OCI-LY1 (cell line): ENCODE measurements around the gene HSD17B14.
A peak's percentile ranks its signal among the peaks of the same experiment; 100 is the strongest.
"Not testable (repeated sequence)": the region's sequence is repeated elsewhere in the genome, so short reads cannot be mapped to it uniquely, and the experiment has no call there.

Source experiments
- H2AFZ ChIP-seq: fragments of 200-600 bp; sonication (generic), shearing (Covaris generic); 2 replicates; pipeline ENCODE4 v1.6.0; 2014; ENCODE audit warnings: antibody characterized with exemption, mild to moderate bottlenecking, low read length
- H3F3A ChIP-seq: fragments of 200-600 bp; sonication (generic), shearing (Covaris generic); 2 replicates; pipeline ENCODE4 v1.6.0; 2014; ENCODE audit warnings: mild to moderate bottlenecking, antibody characterized with exemption, low read length, moderate library complexity; ENCODE audit not compliant: insufficient read depth
- H3K27ac ChIP-seq: fragments of 200-600 bp; sonication (generic); 2 replicates; pipeline ENCODE4 v1.5.1; 2014; ENCODE audit warnings: low read length, mixed run types, mild to moderate bottlenecking, low read depth; ENCODE audit not compliant: poor library complexity, severe bottlenecking
- H3K27me3 ChIP-seq: fragments of 200-600 bp; sonication (generic); 2 replicates; pipeline ENCODE4 v1.6.0; 2014; ENCODE audit warnings: antibody characterized with exemption, mild to moderate bottlenecking, low read length, moderate library complexity; ENCODE audit not compliant: insufficient read depth
- H3K36me3 ChIP-seq: fragments of 200-600 bp; sonication (generic); 2 replicates; pipeline ENCODE4 v1.6.1; 2014; ENCODE audit warnings: mild to moderate bottlenecking, antibody characterized with exemption, low read length, moderate library complexity, mixed read lengths; ENCODE audit not compliant: insufficient read depth
- H3K4me1 ChIP-seq: fragments of 200-600 bp; sonication (generic); 2 replicates; pipeline ENCODE4 v1.5.1; 2014; ENCODE audit warnings: mild to moderate bottlenecking, low read length, moderate library complexity; ENCODE audit not compliant: insufficient read depth, severe bottlenecking
- H3K4me2 ChIP-seq: fragments of 200-600 bp; sonication (generic), shearing (Covaris generic); 2 replicates; pipeline ENCODE4 v1.6.1; 2014; ENCODE audit warnings: low read length
- H3K4me3 ChIP-seq: fragments of 200-600 bp; sonication (generic); 2 replicates; pipeline ENCODE4 v1.5.1; 2014; ENCODE audit warnings: low read length, low read depth, mild to moderate bottlenecking, mixed read lengths; ENCODE audit not compliant: poor library complexity, severe bottlenecking
- H3K79me2 ChIP-seq: fragments of 200-600 bp; shearing (Covaris generic); 2 replicates; pipeline ENCODE4 v1.6.1; 2016; ENCODE audit warnings: mixed run types, low read length, mixed read lengths; ENCODE audit not compliant: insufficient read depth
- H3K9ac ChIP-seq: fragments of 200-600 bp; sonication (generic), shearing (Covaris generic); 2 replicates; pipeline ENCODE4 v1.6.1; 2014; ENCODE audit warnings: mild to moderate bottlenecking, low read length, mixed read lengths
- H3K9me2 ChIP-seq: fragments of 200-600 bp; sonication (generic), shearing (Covaris generic); 2 replicates; pipeline ENCODE4 v1.6.1; 2014; ENCODE audit warnings: low read depth, mild to moderate bottlenecking, low read length, mixed read lengths
- H3K9me3 ChIP-seq: fragments of 200-600 bp; shearing (Covaris generic); 2 replicates; pipeline ENCODE4 v1.6.1; 2014; ENCODE audit warnings: low read length, mixed read lengths
- H4K20me1 ChIP-seq: fragments of 200-600 bp; sonication (generic), shearing (Covaris generic); 2 replicates; pipeline ENCODE4 v1.6.0; 2016; ENCODE audit warnings: mild to moderate bottlenecking, low read length; ENCODE audit not compliant: insufficient read depth
- CTCF ChIP-seq: fragments of 200-600 bp; sonication (generic), shearing (Covaris generic); IDR thresholded peaks from 2 replicates; pipeline ENCODE4 v1.5.1; 2017; ENCODE audit warnings: mild to moderate bottlenecking, antibody characterized with exemption, low read length, moderate library complexity, mixed read lengths
- EZH2 ChIP-seq: fragments of 200-600 bp; sonication (generic), shearing (Covaris generic); IDR thresholded peaks from 2 replicates; pipeline ENCODE4 v1.8.0; 2017; ENCODE audit warnings: borderline replicate concordance, mixed run types, mild to moderate bottlenecking, antibody characterized with exemption, low read length, moderate library complexity, mixed read lengths

Gene HSD17B14

GRCh38 chr19:48872182-48872883, 36.0 kb upstream of the HSD17B14 start, which contains the start of gene PPP1R15A:
Gene PPP1R15A (plus strand): TSS chr19:48872421. CDS start chr19:48873234, 813 bp downstream.
- H2AFZ ChIP-seq: no peak within 1 kb of the TSS
- H3F3A ChIP-seq: no peaks in the 10 kb centered on the region

GRCh38 chr19:48871471-48872181, 35.3 kb upstream of the HSD17B14 start:
- H3K9me3 ChIP-seq, H3K9me2 ChIP-seq, H2AFZ ChIP-seq, H3F3A ChIP-seq, H3K36me3 ChIP-seq, H3K79me2 ChIP-seq, H4K20me1 ChIP-seq, H3K27ac ChIP-seq: not testable (repeated sequence)
- Histone ChIP-seq H3K9ac (peak overlapping the region; percentile 49; the same call in 1 of the 2 replicates), H3K4me3 (peak overlapping the region; percentile 90), H3K4me2 (peak overlapping the region; percentile 92), H3K27me3 (peaks cover 20% of the 10 kb centered on the region), H3K4me1 (peaks cover 37% of the 10 kb centered on the region)

More at GRCh38 chr19:48872182-48872883, 36.0 kb upstream of the HSD17B14 start, which contains the start of gene PPP1R15A:
- Histone ChIP-seq H3K27me3 (peaks cover 13% of the 10 kb centered on the region), H3K4me2 (peak within 1 kb of the TSS; percentile 92), H3K4me3 (peak within 1 kb of the TSS; percentile 90), H3K36me3 (peaks cover 6% of the 10 kb centered on the region; the same call in 1 of the 2 replicates), H3K9me2 (no peaks in the 10 kb centered on the region), H3K9me3 (no peaks in the 10 kb centered on the region), H4K20me1 (no peaks in the 10 kb centered on the region), H3K79me2 (no peaks in the 10 kb centered on the region), H3K9ac (peak within 1 kb of the TSS; percentile 93), H3K4me1 (peaks cover 36% of the 10 kb centered on the region), H3K27ac (peak within 1 kb of the TSS; percentile 71)
- TF ChIP-seq CTCF (no peak), EZH2 (no peak)

- no peaks in the 10 kb centered on the region for H3F3A ChIP-seq
- no peak overlapping the region for H2AFZ ChIP-seq
- no peaks in the 10 kb centered on the region for H3K79me2 ChIP-seq
- H3K4me1 ChIP-seq: peaks cover 31% of the 10 kb centered on the region
- no peaks in the 10 kb centered on the region for H3K9me2 ChIP-seq
- peaks cover 6% of the 10 kb centered on the region; the same call in 1 of the 2 replicates for H3K36me3 ChIP-seq
- H3K27me3 ChIP-seq: peaks cover 25% of the 10 kb centered on the region
- no peaks in the 10 kb centered on the region for H3K9me3 ChIP-seq
- TF ChIP-seq CTCF (no peak), EZH2 (no peak)
- H4K20me1 ChIP-seq: no peaks in the 10 kb centered on the region
- no peak overlapping the region for H3K9ac ChIP-seq
- H3K27ac ChIP-seq: no peak overlapping the region
- H3K4me2 ChIP-seq: no peak overlapping the region
- H3K4me3 ChIP-seq: no peak overlapping the region
Observed at GRCh38 chr19:48870048-48870447, 33.8 kb upstream of the HSD17B14 start.
